HG03432 (cell line): ENCODE data around the gene SYT7.

Source experiments
- ATAC-seq: cut with Tn5 transposase; IDR thresholded peaks from one replicate; pipeline ENCODE4 v1.9.1; 2021; ENCODE audit warnings: mild to moderate bottlenecking, moderate library complexity; ENCODE audit not compliant: unreplicated experiment

Gene SYT7

GRCh38 chr11:61502522-61502921, 78.4 kb downstream of the SYT7 start:
- no peak for ATAC-seq

- no peak for ATAC-seq
Observed at GRCh38 chr11:61499816-61500491, 80.9 kb downstream of the SYT7 start.

GRCh38 chr11:61498767-61499341, 82.0 kb downstream of the SYT7 start:
- no peak for ATAC-seq

- no peak for ATAC-seq
Observed at GRCh38 chr11:61497876-61498275, 83.0 kb downstream of the SYT7 start.

- ATAC-seq = no peak
Observed at GRCh38 chr11:61497473-61497872, 83.4 kb downstream of the SYT7 start.

- ATAC-seq = no peak
Observed at GRCh38 chr11:61496602-61497400, 84.1 kb downstream of the SYT7 start.

- ATAC-seq = no peak
Observed at GRCh38 chr11:61495801-61496601, 84.9 kb downstream of the SYT7 start.

- ATAC-seq = no peak
Observed at GRCh38 chr11:61494381-61494961, 86.4 kb downstream of the SYT7 start.

GRCh38 chr11:61491736-61492395, 89.0 kb downstream of the SYT7 start:
- no peak for ATAC-seq

GRCh38 chr11:61489833-61490721, 90.8 kb downstream of the SYT7 start:
- ATAC-seq = no peak

- ATAC-seq = no peak
Observed at GRCh38 chr11:61488651-61489291, 92.1 kb downstream of the SYT7 start.

- ATAC-seq = no peak
Observed at GRCh38 chr11:61487342-61488025, 93.4 kb downstream of the SYT7 start.

GRCh38 chr11:61486779-61487178, 94.1 kb downstream of the SYT7 start:
- no peak for ATAC-seq

- ATAC-seq = no peak
Observed at GRCh38 chr11:61486011-61486620, 94.8 kb downstream of the SYT7 start.

- ATAC-seq = no peak
Observed at GRCh38 chr11:61485080-61485479, 95.8 kb downstream of the SYT7 start.

GRCh38 chr11:61484541-61484940, 96.3 kb downstream of the SYT7 start:
- ATAC-seq = no peak

GRCh38 chr11:61482513-61482912, 98.4 kb downstream of the SYT7 start:
- no peak for ATAC-seq

- no peak for ATAC-seq
Observed at GRCh38 chr11:61481806-61482205, 99.1 kb downstream of the SYT7 start.
